Vagina (tissue), 2 donors: ENCODE data around the gene ATP8A2. TPM values are rescaled to one million over a fixed set of nuclear protein-coding genes. Genes with fewer than 3 reads are reported as not detected.

Experiments
- DNase-seq, 2 donors: peaks; one replicate each; pipeline ENCODE4 v3.0.0-alpha.2; 2017; ENCODE audit errors: extremely low spot score in 2 of 2
- H3K27ac ChIP-seq: fragments of 200-600 bp; sonication (generic); one replicate; pipeline ENCODE4 v1.5.1; 2019
- H3K27me3 ChIP-seq: fragments of 200-600 bp; sonication (generic); one replicate; pipeline ENCODE4 v1.5.1; 2019
- H3K36me3 ChIP-seq, 2 donors: fragments of 200-600 bp; sonication (generic); one replicate each; pipeline ENCODE4 v1.5.1; 2017 to 2019
- H3K4me1 ChIP-seq: fragments of 200-600 bp; sonication (generic); one replicate; pipeline ENCODE4 v1.5.1; 2019
- H3K4me3 ChIP-seq, 2 donors: fragments of 200-600 bp; sonication (generic); 1 replicate in 1 of 2; 2 replicates in 1 of 2; pipeline ENCODE4 v1.5.1; 2016 to 2019
- H3K9me3 ChIP-seq: fragments of 200-600 bp; sonication (generic); one replicate; pipeline ENCODE4 v1.5.1; 2019
- POLR2A ChIP-seq, 2 donors: fragments of 450-650 bp; IDR thresholded peaks; one replicate each; pipeline ENCODE4 v1.6.1; 2017; ENCODE audit warnings: antibody characterized with exemption in 2 of 2, mild to moderate bottlenecking in 2 of 2, moderate library complexity in 2 of 2
- POLR2AphosphoS5 ChIP-seq, 2 donors: sonication (generic); formaldehyde crosslinking; IDR thresholded peaks; one replicate each; pipeline ENCODE4 v1.9.0; 2017; ENCODE audit warnings: antibody characterized with exemption in 2 of 2, mild to moderate bottlenecking in 2 of 2, low read depth in 1 of 2; ENCODE audit not compliant: insufficient read depth in 1 of 2
- intact Hi-C: fragments of 100-400 bp; cut with DNase I; formaldehyde crosslinking; loops from one replicate; pipeline ENCODE4 v1.15.1; 2023
- total RNA-seq: library from RNA; depleted of rRNA; stranded (reverse); fragments of >200 nt; gene quantifications from one replicate; pipeline ENCODE4 v1.2.3, GENCODE V29; 2016
- TF ChIP-seq, protein P1 (sequence below), 3 experiments: fragments of 450-650 bp in 2 of 3; fragments of 200-600 bp in 1 of 3; sonication (generic) in 1 of 3; IDR thresholded peaks; one replicate each; pipeline ENCODE4 v1.5.1; 2017 to 2019; ENCODE audit warnings: antibody characterized with exemption in 3 of 3, mild to moderate bottlenecking in 2 of 3, moderate library complexity in 2 of 3

The ATP8A2 gene
- total RNA-seq, 1 donor from 2014 or later = 1.5 TPM

GRCh38 chr13:25692099-25692498, 320.3 kb downstream of the ATP8A2 start:
- Histone ChIP-seq H3K36me3 (no peaks in the 10 kb centered on the region), H3K27ac (no peak overlapping the region), H3K4me3 (no peak overlapping the region), H3K4me1 (no peaks in the 10 kb centered on the region), H3K9me3 (no peaks in the 10 kb centered on the region), H3K27me3 (no peaks in the 10 kb centered on the region)
- no peak for DNase-seq
- TF ChIP-seq, protein P1, sequence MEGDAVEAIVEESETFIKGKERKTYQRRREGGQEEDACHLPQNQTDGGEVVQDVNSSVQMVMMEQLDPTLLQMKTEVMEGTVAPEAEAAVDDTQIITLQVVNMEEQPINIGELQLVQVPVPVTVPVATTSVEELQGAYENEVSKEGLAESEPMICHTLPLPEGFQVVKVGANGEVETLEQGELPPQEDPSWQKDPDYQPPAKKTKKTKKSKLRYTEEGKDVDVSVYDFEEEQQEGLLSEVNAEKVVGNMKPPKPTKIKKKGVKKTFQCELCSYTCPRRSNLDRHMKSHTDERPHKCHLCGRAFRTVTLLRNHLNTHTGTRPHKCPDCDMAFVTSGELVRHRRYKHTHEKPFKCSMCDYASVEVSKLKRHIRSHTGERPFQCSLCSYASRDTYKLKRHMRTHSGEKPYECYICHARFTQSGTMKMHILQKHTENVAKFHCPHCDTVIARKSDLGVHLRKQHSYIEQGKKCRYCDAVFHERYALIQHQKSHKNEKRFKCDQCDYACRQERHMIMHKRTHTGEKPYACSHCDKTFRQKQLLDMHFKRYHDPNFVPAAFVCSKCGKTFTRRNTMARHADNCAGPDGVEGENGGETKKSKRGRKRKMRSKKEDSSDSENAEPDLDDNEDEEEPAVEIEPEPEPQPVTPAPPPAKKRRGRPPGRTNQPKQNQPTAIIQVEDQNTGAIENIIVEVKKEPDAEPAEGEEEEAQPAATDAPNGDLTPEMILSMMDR (IDR thresholded peaks at IDR 0.05) = no peak
- TF ChIP-seq POLR2A (IDR thresholded peaks at IDR 0.05) (no peak), POLR2AphosphoS5 (IDR thresholded peaks at IDR 0.05; ENCODE audit: insufficient read depth in 1 of 2, low read depth in 1 of 2) (no peak)
- intact Hi-C loops = no loop called here

DNA sequence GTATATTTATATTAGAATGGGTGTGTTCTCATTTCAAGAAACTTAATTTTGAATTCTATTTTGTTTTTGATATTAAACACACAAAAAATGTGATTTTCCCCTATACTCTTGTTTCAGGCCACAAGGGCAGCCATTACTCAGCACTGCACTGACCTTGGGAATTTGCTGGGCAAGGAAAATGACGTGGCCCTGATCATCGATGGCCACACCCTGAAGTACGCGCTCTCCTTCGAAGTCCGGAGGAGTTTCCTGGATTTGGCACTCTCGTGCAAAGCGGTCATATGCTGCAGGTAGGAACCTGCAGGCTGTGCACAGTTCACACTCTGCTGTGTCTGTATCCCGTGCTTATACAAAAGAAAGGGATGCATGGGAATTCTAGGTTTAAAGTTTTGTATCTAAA, 327.3 kb downstream of the ATP8A2 start:
- no peak overlapping the region for H3K4me3 ChIP-seq
- H3K36me3 ChIP-seq = no peaks in the 10 kb centered on the region
- intact Hi-C loops = no loop called here
- H3K4me1 ChIP-seq = no peaks in the 10 kb centered on the region
- no peak for DNase-seq
- H3K9me3 ChIP-seq = no peaks in the 10 kb centered on the region
- no peaks in the 10 kb centered on the region for H3K27me3 ChIP-seq
- no peak overlapping the region for H3K27ac ChIP-seq
- no peak for TF ChIP-seq POLR2AphosphoS5 (IDR thresholded peaks at IDR 0.05; ENCODE audit: insufficient read depth in 1 of 2, low read depth in 1 of 2)
- TF ChIP-seq, protein P1 (IDR thresholded peaks at IDR 0.05) = no peak
- no peak for TF ChIP-seq POLR2A (IDR thresholded peaks at IDR 0.05)

- TF ChIP-seq POLR2AphosphoS5 (IDR thresholded peaks at IDR 0.05; ENCODE audit: insufficient read depth in 1 of 2, low read depth in 1 of 2) = no peak
- TF ChIP-seq, protein P1 (IDR thresholded peaks at IDR 0.05) = no peak
- TF ChIP-seq POLR2A (IDR thresholded peaks at IDR 0.05) = no peak
- Histone ChIP-seq H3K4me3 (no peak overlapping the region), H3K36me3 (no peaks in the 10 kb centered on the region), H3K9me3 (no peaks in the 10 kb centered on the region), H3K27ac (no peak overlapping the region), H3K4me1 (no peaks in the 10 kb centered on the region), H3K27me3 (no peaks in the 10 kb centered on the region)
- intact Hi-C loops = no loop called here
- DNase-seq = no peak
These were observed 327.8 kb downstream of the ATP8A2 start for GRCh38 chr13:25699600-25699999.

DNA sequence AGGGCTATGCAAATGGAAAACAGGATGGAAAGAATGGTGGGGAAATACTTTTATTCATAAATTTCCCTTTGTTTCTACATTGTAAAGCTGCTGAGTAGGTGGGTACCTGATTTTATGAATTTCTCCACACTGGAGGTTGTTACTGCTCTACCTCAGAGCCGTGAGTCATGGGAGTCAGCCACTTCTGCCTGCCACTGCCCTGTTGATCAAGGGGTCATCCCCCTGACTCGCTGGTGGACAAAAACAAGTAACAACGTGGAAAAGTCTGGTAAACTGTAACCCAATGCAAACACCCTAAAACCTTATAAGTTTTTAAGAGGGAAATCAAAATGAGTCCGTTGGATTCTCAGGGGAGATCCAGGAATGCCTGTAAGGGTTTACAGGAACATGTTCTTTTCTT, 329.5 kb downstream of the ATP8A2 start:
- H3K4me3 ChIP-seq = no peak overlapping the region
- no peaks in the 10 kb centered on the region for H3K9me3 ChIP-seq
- no peaks in the 10 kb centered on the region for H3K27me3 ChIP-seq
- no peaks in the 10 kb centered on the region for H3K36me3 ChIP-seq
- H3K4me1 ChIP-seq = no peaks in the 10 kb centered on the region
- H3K27ac ChIP-seq = no peak overlapping the region
- intact Hi-C loops = no loop called here
- no peak for DNase-seq
- TF ChIP-seq POLR2AphosphoS5 (IDR thresholded peaks at IDR 0.05; ENCODE audit: insufficient read depth in 1 of 2, low read depth in 1 of 2) (no peak), POLR2A (IDR thresholded peaks at IDR 0.05) (no peak)
- TF ChIP-seq, protein P1 (IDR thresholded peaks at IDR 0.05) = no peak

GRCh38 chr13:25702386-25702785, 330.6 kb downstream of the ATP8A2 start:
- Histone ChIP-seq H3K36me3 (no peaks in the 10 kb centered on the region), H3K27ac (no peak overlapping the region), H3K4me1 (no peaks in the 10 kb centered on the region), H3K27me3 (no peaks in the 10 kb centered on the region), H3K9me3 (no peaks in the 10 kb centered on the region), H3K4me3 (no peak overlapping the region)
- TF ChIP-seq, protein P1 (IDR thresholded peaks at IDR 0.05) = no peak
- TF ChIP-seq POLR2A (IDR thresholded peaks at IDR 0.05) (no peak), POLR2AphosphoS5 (IDR thresholded peaks at IDR 0.05; ENCODE audit: insufficient read depth in 1 of 2, low read depth in 1 of 2) (no peak)
- intact Hi-C loops = no loop called here
- DNase-seq = no peak
